WTC11 (cell line): ENCODE measurements around the gene LMTK2.

Experiments
- AR ChIP-seq: fragments of 250-450 bp; sonication (Bioruptor Pico); IDR thresholded peaks from 2 replicates; pipeline ENCODE4 v1.9.0; 2021; ENCODE audit warnings: mild to moderate bottlenecking
- CTCF ChIP-seq: fragments of 200-600 bp; IDR thresholded peaks from 2 replicates; pipeline ENCODE4 v1.8.0; 2022; ENCODE audit warnings: antibody characterized with exemption
- E2F5 ChIP-seq: sonication (generic); formaldehyde crosslinking; IDR thresholded peaks from 2 replicates; pipeline ENCODE4 v1.8.1; 2022; ENCODE audit warnings: mild to moderate bottlenecking, moderate library complexity, missing genetic modification reagents
- SMAD4 ChIP-seq: sonication (generic); formaldehyde crosslinking; IDR thresholded peaks from 2 replicates; pipeline ENCODE4 v1.8.0; 2022; ENCODE audit warnings: mild to moderate bottlenecking, missing genetic modification reagents
- TF ChIP-seq, protein P1 (sequence below): sonication (generic); formaldehyde crosslinking; IDR thresholded peaks from 2 replicates; pipeline ENCODE4 v1.8.0; 2022; ENCODE audit warnings: mild to moderate bottlenecking, missing genetic modification reagents
- TF ChIP-seq, protein P2 (sequence below): sonication (generic); formaldehyde crosslinking; IDR thresholded peaks from 2 replicates; pipeline ENCODE4 v1.8.1; 2022; ENCODE audit warnings: missing genetic modification reagents, borderline replicate concordance

DNA sequence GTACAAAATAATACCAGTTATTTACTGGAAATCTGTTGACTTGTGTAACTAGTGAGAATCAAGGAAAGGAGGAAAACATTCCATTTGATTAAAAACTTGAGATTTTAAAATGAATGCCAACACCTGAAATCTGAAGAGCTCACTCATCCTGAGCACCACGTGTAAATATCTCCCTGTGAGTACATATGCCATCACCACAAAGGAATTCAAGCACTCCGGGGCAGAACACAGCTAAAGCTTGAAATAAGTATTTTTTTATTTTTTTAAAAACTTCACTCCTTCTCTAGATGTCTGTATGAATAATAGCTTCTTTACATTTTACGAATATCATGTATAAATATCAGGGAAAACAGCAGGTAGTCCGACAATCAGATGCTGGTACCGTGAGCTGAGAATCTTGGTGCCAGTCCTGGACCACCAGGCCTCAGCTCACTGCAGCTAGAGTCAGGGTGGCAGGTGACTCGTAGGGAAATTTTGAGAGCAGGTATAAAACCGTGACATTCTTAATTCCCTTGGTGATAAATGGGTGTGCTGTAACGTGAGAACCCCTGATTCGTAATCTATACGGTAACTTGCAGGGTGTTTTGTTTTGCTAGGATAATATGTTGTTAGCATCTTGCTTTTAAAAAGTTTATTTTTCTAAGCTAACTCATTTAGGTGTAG, 12.7 kb downstream of the LMTK2 start:
- TF ChIP-seq, protein P1, sequence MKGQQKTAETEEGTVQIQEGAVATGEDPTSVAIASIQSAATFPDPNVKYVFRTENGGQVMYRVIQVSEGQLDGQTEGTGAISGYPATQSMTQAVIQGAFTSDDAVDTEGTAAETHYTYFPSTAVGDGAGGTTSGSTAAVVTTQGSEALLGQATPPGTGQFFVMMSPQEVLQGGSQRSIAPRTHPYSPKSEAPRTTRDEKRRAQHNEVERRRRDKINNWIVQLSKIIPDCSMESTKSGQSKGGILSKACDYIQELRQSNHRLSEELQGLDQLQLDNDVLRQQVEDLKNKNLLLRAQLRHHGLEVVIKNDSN (CRISPR knock-in tag) = no peak
- TF ChIP-seq CTCF = no peak
- TF ChIP-seq, protein P2, sequence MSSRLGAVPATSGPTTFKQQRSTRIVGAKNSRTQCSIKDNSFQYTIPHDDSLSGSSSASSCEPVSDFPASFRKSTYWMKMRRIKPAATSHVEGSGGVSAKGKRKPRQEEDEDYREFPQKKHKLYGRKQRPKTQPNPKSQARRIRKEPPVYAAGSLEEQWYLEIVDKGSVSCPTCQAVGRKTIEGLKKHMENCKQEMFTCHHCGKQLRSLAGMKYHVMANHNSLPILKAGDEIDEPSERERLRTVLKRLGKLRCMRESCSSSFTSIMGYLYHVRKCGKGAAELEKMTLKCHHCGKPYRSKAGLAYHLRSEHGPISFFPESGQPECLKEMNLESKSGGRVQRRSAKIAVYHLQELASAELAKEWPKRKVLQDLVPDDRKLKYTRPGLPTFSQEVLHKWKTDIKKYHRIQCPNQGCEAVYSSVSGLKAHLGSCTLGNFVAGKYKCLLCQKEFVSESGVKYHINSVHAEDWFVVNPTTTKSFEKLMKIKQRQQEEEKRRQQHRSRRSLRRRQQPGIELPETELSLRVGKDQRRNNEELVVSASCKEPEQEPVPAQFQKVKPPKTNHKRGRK (CRISPR knock-in tag) = no peak
- no peak for TF ChIP-seq SMAD4 (CRISPR knock-in tag)
- TF ChIP-seq E2F5 (CRISPR knock-in tag) = no peak
- no peak for TF ChIP-seq AR
